Measurements from ENCODE around the gene FBXO28. TPM values are rescaled to one million over a fixed set of nuclear protein-coding genes. Genes with fewer than 3 reads are reported as not detected.
A peak's percentile ranks its signal among the peaks of the same experiment; 100 is the strongest.

FBXO28 gene
- total RNA-seq, 1 experiment from 2014 or later, result 41.3 TPM

- Histone ChIP-seq H3K36me3 (replicated peaks; ENCODE audit: control insufficient read depth, insufficient read depth, low read length) (peaks cover 9% of the 10 kb centered on the region), H3K4me3 (ENCODE audit: insufficient read depth, low read depth, low read length) (no peak overlapping the region)
These were observed 43.4 kb downstream of the FBXO28 start for GRCh38 chr1:224157316-224157715.

GRCh38 chr1:224159541-224159940, 45.6 kb downstream of the FBXO28 start:
- peaks cover 9% of the 10 kb centered on the region for H3K36me3 ChIP-seq (replicated peaks; ENCODE audit: control insufficient read depth, insufficient read depth, low read length)
- DNase-seq, result no peak
- no peaks in the 10 kb centered on the region for H3K27me3 ChIP-seq (ENCODE audit: control insufficient read depth, insufficient read depth, low read length)
- no peak overlapping the region for H3K4me3 ChIP-seq (ENCODE audit: insufficient read depth, low read depth, low read length)

More at GRCh38 chr1:224157316-224157715, 43.4 kb downstream of the FBXO28 start:
- H3K27me3 ChIP-seq (ENCODE audit: control insufficient read depth, insufficient read depth, low read length), result no peaks in the 10 kb centered on the region
- DNase-seq, result no peak

- Histone ChIP-seq H3K36me3 (replicated peaks; ENCODE audit: control insufficient read depth, insufficient read depth, low read length) (peaks cover 9% of the 10 kb centered on the region), H3K4me3 (ENCODE audit: insufficient read depth, low read depth, low read length) (no peak overlapping the region), H3K27me3 (ENCODE audit: control insufficient read depth, insufficient read depth, low read length) (no peaks in the 10 kb centered on the region)
- no peak for DNase-seq
These were observed 46.3 kb downstream of the FBXO28 start for GRCh38 chr1:224160171-224160682.

GRCh38 chr1:224162768-224163167, 48.9 kb downstream of the FBXO28 start:
- H3K36me3 ChIP-seq (replicated peaks; ENCODE audit: control insufficient read depth, insufficient read depth, low read length), result peaks cover 4% of the 10 kb centered on the region; the same call in 1 of the 2 replicates
- no peak for DNase-seq
- no peak overlapping the region for H3K4me3 ChIP-seq (ENCODE audit: insufficient read depth, low read depth, low read length)
- no peaks in the 10 kb centered on the region for H3K27me3 ChIP-seq (ENCODE audit: control insufficient read depth, insufficient read depth, low read length)

GRCh38 chr1:224163311-224163710, 49.4 kb downstream of the FBXO28 start:
- H3K36me3 ChIP-seq (replicated peaks; ENCODE audit: control insufficient read depth, insufficient read depth, low read length), result 0 out of 2 replicates have a peak, but pooled peaks cover 3% of the 10 kb centered on the region
- H3K27me3 ChIP-seq (ENCODE audit: control insufficient read depth, insufficient read depth, low read length), result no peaks in the 10 kb centered on the region
- no peak for DNase-seq
- H3K4me3 ChIP-seq (ENCODE audit: insufficient read depth, low read depth, low read length), result no peak overlapping the region

GRCh38 chr1:224168859-224169380, 55.0 kb downstream of the FBXO28 start:
- no peak for DNase-seq
- Histone ChIP-seq H3K4me3 (ENCODE audit: insufficient read depth, low read depth, low read length) (no peak overlapping the region), H3K36me3 (replicated peaks; ENCODE audit: control insufficient read depth, insufficient read depth, low read length) (no peaks in the 10 kb centered on the region), H3K27me3 (ENCODE audit: control insufficient read depth, insufficient read depth, low read length) (no peaks in the 10 kb centered on the region)

DNA sequence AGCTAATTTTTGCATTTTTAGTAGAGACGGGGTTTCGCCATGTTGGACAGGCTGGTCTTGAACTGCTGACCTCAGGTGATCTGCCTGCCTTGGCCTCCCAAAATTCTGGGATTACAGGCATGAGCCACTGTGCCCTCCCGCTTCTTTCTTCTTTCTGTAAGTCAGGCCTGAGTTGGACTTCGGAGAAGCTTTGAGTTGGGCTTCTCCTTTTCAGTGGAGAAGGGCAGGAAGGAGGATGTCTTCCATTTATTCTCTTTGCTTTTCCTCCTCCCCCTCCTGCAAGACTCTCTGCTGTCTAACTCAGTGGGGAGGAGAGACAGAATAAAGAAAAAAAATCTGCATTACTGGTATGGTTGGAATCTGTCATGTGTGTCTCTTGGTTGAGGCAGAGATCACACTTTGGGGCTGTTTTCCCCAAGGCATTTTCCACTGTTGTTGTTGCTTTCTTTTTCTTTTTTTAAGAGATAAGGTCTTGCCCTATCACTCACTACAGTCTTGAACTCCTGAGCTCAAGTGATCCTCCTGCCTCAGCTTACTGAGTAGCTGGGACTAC, 55.9 kb downstream of the FBXO28 start:
- Histone ChIP-seq H3K27me3 (ENCODE audit: control insufficient read depth, insufficient read depth, low read length) (no peaks in the 10 kb centered on the region), H3K4me3 (ENCODE audit: insufficient read depth, low read depth, low read length) (no peak overlapping the region), H3K36me3 (replicated peaks; ENCODE audit: control insufficient read depth, insufficient read depth, low read length) (no peaks in the 10 kb centered on the region)
- no peak for DNase-seq

- DNase-seq, result no peak
- Histone ChIP-seq H3K4me3 (ENCODE audit: insufficient read depth, low read depth, low read length) (no peak overlapping the region), H3K27me3 (ENCODE audit: control insufficient read depth, insufficient read depth, low read length) (no peaks in the 10 kb centered on the region), H3K36me3 (replicated peaks; ENCODE audit: control insufficient read depth, insufficient read depth, low read length) (no peaks in the 10 kb centered on the region)
These were observed 56.4 kb downstream of the FBXO28 start for GRCh38 chr1:224170343-224170742.

- Histone ChIP-seq H3K36me3 (replicated peaks; ENCODE audit: control insufficient read depth, insufficient read depth, low read length) (no peaks in the 10 kb centered on the region), H3K27me3 (ENCODE audit: control insufficient read depth, insufficient read depth, low read length) (no peaks in the 10 kb centered on the region), H3K4me3 (ENCODE audit: insufficient read depth, low read depth, low read length) (no peak overlapping the region)
- peak; percentile 60 for DNase-seq
These were observed 57.0 kb downstream of the FBXO28 start for GRCh38 chr1:224170748-224171478.

DNA sequence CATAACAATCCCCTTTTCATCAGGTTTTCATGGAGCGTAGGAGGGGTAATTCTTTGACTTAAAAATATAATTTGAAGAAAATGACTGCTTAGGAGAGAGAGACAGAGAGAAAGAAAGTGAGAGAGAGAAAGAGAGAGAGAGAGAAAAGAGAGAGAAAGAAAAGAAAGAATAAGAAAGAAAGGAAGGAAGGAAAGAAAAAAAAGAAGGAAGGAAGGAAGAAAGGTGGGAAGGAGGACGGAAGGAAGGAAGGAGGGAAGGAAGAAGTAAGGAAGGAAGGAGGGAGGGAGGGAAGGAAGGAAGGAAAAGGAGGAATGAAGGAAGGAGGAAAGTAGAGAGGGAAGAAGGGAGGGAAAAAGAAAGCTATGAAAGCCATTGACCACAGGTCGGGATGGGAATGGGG, 58.3 kb downstream of the FBXO28 start:
- Histone ChIP-seq H3K27me3 (ENCODE audit: control insufficient read depth, insufficient read depth, low read length) (no peaks in the 10 kb centered on the region), H3K36me3 (replicated peaks; ENCODE audit: control insufficient read depth, insufficient read depth, low read length) (no peaks in the 10 kb centered on the region), H3K4me3 (ENCODE audit: insufficient read depth, low read depth, low read length) (no peak overlapping the region)
- no peak for DNase-seq

DNA sequence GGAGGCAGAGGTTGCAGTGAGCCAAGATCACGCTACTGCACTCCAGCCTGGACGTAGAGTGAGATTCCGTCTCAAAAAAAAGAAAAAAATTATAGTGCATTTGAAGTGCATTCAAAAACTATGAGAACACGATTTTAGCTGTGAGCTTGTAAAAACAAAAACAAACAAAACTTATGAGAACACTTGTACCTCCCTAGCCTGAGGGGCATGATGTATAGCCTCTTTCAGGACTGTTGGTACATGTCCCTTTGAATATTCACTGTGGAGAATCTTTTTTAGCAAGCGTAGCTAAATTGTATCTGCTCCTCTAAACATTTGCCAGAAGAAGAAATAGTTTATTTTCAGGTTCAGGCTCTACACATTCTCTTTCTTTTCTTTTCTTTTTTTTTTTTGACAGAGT, 59.6 kb downstream of the FBXO28 start:
- Histone ChIP-seq H3K27me3 (ENCODE audit: control insufficient read depth, insufficient read depth, low read length) (no peaks in the 10 kb centered on the region), H3K4me3 (ENCODE audit: insufficient read depth, low read depth, low read length) (no peak overlapping the region), H3K36me3 (replicated peaks; ENCODE audit: control insufficient read depth, insufficient read depth, low read length) (no peaks in the 10 kb centered on the region)
- DNase-seq, result no peak

DNA sequence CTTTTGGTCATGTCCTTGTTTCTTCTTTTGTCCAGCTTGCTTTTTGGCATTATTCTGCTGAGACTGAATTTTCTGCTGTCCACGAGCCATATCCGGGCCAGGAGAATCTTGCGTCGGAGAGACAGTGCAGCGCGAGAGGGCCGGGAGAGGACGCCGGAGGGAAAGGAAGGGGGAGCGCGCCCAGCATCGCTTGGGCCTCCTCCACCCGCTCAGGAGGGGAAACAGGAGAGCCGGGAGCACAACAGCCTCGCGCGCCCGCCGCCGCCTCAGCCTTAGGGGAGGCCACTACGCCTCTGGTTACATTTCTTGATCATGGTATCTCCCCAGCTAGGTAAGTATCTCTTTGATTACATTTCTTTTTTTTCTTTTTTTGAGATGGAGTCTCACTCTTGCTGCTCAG, 61.7 kb downstream of the FBXO28 start:
- Histone ChIP-seq H3K4me3 (ENCODE audit: insufficient read depth, low read depth, low read length) (no peak overlapping the region), H3K27me3 (ENCODE audit: control insufficient read depth, insufficient read depth, low read length) (no peaks in the 10 kb centered on the region), H3K36me3 (replicated peaks; ENCODE audit: control insufficient read depth, insufficient read depth, low read length) (no peaks in the 10 kb centered on the region)
- peak; percentile 77 for DNase-seq

GRCh38 chr1:224177356-224177999, 63.6 kb downstream of the FBXO28 start:
- no peaks in the 10 kb centered on the region for H3K36me3 ChIP-seq (replicated peaks; ENCODE audit: control insufficient read depth, insufficient read depth, low read length)
- H3K27me3 ChIP-seq (ENCODE audit: control insufficient read depth, insufficient read depth, low read length), result no peaks in the 10 kb centered on the region
- H3K4me3 ChIP-seq (ENCODE audit: insufficient read depth, low read depth, low read length), result no peak overlapping the region
- DNase-seq, result no peak

DNA sequence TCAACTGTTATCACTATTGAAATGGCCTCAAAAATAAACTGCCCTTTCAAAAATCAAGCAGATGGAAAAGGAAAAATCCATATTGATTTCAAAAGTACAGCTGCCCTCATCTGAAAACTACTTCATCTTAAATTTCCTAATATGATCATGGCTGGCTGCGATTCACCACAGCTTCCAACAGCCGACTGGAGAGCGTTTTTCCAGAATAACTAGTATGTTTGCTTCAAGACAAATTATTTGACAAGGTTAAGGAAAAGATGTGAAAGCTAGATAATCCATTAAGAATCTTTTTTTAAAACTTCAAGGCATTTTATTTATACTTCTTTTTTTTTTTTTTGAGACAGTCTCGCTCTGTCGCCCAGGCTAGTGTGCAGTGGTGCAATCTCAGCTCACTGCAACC, 65.0 kb downstream of the FBXO28 start:
- Histone ChIP-seq H3K27me3 (ENCODE audit: control insufficient read depth, insufficient read depth, low read length) (no peaks in the 10 kb centered on the region), H3K4me3 (ENCODE audit: insufficient read depth, low read depth, low read length) (no peak overlapping the region), H3K36me3 (replicated peaks; ENCODE audit: control insufficient read depth, insufficient read depth, low read length) (no peaks in the 10 kb centered on the region)
- DNase-seq, result no peak

Measured in H7 (cell line).